T1000 (cell line): Measurements from ENCODE around the gene EBP.
"Not testable (repeated sequence)": the region's sequence is repeated elsewhere in the genome, so short reads cannot be mapped to it uniquely, and the experiment has no call there.

Experiments used
- DNase-seq: peaks from one replicate; lab custom pipeline; 2025; ENCODE audit warnings: mixed read lengths; lab: John Stamatoyannopoulos, UW

The EBP gene

DNA sequence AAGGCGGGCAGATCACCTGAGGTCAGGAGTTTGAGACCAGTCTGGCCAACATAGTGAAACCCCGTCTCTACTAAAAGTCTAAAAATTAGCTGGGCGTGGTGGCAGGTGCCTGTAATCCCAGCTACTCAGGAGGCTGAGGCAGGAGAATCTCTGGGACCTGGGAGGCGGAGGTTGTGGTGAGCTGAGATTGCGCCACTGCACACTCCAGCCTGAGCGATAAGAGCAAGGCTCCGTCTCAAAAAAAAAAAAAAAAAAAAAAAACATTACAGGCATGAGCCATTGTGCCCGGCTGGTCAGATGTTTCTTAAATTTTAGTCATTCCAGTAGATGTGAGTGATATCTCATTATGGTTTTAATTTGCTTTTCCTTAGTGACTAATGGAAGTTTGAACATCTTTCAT, 4.2 kb downstream of the EBP start:
- not testable (repeated sequence) for DNase-seq

DNA sequence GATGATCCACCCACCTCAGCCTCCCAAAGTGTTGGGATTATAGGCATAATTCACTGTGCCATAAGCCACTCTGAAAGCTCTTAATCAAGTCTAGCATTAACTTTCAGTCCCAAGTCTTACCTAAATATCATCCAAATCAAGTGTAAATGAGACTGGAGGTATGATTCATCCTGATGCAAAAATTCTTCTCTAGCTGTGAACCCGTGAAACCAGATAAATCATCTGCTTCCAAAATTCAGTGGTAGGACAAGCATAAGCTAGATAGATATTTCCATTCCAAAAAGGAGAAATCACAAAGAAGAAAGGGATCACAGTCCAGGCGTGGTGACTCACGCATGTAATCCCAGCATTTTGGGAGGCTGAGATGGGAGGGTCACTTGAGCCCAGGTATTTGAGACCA, 9.1 kb downstream of the EBP start:
- DNase-seq: no peak

DNA sequence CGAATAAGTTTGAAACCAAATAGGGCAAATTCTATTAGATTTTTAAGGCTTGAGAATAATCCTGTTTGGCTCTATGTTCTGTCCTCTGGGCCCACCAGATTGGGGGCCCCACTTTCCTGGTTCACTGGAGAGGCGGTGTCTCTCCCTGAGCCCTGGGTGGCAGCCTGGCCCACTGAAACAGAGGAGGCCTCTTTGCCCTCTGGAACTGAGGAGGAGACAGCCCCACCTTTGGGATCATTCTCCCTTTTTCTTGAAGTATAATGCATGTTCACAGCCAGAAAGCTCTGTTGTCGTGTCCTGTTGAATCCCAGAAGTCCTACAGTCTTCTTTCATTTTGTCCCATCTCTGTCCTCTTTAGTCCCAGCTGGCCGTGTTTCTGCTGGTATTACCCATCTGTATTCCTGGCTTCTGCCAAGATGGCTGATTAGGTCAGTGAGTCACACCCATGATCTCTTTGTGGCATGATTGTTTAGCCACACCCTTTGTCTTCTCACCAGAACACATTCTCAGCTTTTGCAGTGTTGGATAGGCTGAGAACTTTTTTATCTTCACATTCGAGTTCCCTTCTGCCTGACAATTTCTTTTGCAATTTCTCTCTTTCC, 9.9 kb downstream of the EBP start:
- DNase-seq: peak; percentile 17

DNA sequence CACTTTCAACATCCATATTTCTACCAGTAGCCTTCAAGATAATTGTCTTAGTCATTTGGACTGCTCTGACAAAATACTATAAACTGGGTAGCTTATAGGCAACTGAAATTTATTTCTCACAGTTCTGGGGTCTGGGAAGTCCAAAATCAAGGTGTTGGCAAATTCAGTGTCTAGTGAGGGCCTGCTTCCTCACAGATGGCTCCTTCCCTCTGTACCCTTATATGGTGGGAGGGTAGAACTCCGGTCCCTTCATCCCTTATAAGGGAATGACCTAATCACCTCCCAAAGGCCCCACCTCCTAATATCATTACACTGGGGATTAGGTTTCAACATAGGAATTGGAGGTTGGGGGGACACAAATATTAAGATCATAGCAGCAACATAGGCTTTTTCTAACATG, 10.6 kb downstream of the EBP start:
- DNase-seq: no peak

DNA sequence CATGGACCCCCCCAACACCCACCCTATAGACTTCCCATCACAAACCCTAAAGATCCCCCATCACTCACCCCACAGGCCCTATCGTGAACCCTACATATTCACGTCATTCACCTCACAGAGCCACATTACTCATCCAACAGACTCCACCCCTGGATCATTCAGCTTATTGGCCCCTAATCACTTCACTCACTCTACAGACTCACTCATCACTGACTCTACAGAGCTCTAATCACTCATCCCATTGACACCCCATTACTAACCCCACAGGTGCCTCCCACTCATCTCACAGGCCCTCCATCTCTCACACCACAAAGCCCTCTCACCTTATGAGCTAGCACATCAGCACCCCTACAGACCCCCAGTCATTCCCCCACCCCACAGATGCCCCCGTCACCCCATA, 11.6 kb downstream of the EBP start:
- DNase-seq: no peak

DNA sequence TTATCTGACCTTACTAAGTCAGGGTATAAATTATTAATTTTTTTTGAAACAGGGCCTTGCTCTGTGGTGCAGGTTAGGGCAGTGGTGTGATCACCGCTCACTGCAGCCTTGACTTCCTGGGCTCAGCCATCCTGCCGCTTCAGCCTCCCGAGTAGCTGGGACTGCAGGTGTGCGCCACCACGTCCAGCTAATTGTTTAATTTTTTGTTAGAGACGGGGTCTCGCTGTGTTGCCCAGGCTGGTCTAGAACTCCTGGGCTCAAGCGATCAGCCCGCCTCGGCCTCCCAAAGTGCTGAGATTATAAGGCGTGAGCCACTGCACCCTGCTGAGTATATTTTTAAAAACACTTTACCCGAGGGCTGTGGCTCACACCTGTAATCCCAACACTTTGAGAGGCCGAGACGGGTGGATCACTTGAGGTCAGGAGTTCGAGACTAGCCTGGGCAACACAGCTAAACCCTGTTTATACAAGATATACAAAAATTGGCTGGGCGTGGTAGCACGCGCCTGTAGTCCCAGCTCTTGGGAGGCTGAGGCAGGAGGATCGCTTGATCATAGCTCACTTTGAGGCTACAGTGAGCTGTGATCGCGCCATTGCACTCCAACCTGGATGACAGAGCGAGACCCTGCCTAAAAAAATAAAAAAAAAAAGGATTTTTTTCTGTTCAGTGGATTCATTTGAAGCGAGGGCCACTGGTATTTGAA, 17.2 kb downstream of the EBP start:
- no peak for DNase-seq

DNA sequence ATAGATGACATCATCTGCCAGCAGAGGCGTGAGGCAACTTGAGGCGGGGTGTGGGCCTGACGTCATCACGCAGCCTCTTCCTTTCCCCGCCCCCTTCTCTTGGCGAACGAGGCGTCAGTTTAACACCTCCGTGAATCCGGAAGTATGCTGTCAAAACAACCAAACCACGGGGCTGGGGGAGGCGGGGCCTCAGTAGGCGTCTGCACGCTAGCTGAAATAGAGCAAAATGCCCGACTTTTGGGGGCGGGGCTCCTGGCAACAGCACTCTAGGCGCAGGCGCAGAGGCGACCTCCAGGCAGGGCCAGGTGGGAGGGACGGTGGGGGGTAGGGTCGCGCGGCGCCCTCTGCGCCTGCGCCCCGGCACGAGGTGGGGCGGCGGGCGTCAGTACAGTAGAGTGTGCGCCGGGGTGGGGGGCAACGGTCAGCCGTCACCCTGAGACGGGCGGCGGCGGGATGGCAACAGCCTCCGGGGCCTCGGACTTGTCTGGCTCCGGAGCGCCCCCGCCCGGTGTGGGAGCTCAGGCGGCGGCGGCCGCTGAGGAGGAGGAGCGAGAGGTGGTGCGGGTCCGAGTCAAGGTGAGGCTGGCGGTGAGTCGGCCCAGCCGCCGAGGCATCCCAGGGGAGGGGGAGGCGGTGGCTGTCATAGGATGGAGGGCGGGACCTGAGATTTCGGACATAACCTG, 17.9 kb downstream of the EBP start, which contains the start of gene TBC1D25:
Gene TBC1D25 (plus strand): TSS at position 370 of the 683 bp plus-strand sequence. CDS start 84 bp downstream, at position 454.
- DNase-seq: peak; percentile 98

DNA sequence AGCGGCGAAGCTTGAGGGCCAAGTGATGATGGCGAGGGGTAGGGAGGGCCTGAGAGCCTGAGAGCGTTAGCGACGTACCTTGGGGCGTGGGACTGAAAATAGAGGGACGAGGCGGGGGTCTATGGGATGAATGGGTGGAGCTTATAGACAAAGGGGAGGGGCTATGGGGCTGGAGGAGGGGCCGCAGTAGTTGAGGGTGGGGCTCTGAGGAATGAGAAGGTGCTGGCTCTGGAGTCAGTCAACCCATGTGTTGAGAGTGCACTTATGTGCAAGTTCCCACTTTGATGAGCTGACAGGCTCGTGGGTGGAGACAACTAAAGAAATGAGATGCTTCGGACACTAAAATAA, 18.4 kb downstream of the EBP start:
- no peak for DNase-seq

DNA sequence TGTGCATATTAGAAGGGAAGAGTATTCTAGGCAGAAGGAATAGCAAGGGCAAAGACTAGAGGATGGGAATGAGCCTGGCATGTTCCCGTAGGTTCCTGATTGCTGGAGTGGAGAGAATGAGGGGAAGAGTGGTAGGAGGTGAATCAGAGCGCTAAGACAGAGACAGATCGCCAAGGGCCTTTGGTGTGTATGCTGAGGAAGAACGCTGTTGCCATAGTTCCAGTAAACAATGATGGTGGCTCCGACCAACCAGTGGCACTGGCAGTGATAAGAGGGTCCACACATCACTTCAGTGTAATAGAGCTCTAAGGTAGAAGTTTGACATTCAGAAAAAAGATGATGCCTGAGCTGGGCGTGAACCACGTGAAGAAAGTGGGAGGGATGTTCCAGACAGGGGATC, 18.9 kb downstream of the EBP start:
- DNase-seq: no peak

DNA sequence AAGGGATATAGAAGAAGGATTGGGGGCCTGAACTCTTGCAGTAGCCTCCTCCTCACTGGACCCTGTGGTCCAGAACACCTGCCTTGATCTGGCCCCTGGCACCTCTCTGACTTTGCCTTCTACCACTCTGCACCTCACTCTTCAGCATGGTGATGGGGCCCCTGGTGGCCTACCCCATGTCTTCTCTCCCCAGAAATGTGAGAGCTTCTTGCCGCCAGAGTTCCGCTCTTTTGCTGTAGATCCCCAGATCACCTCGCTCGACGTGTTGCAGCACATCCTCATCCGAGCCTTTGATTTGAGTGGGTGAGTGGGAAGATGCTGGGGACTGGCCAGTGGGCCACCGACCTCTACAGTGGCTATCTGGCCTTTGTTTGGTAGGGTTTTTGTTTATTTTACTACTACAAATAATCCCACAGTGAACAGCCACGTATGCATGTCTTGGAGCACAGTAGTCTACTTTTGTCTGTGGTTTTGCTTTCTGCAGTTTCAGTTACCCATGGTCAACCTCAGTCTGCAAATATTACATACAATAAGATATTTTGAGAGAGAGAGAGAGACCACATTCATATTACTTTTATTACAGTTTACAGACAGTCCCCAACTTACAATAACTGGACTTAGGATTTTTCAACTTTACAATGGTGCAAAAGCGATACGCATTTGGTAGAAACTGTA, 19.7 kb downstream of the EBP start:
- DNase-seq: no peak

DNA sequence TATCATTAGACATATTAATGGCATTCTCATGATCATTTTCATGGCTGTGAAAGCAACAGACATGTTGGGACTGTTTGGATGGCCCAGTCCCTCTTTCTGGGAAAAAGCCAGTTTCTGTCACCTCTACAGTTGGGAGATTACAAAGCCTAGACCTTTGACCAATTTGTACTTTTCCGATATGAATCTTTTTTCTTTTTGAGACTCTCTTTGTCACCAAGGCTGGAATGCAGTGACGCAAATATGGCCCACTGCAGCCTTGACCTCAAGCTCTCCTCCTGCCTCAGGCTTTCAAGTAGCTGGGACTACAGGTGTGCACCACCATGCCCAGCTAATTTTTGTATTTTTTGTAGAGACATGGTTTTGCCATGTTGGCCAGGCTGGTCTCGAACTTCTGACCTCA, 27.3 kb downstream of the EBP start:
- DNase-seq: no peak

DNA sequence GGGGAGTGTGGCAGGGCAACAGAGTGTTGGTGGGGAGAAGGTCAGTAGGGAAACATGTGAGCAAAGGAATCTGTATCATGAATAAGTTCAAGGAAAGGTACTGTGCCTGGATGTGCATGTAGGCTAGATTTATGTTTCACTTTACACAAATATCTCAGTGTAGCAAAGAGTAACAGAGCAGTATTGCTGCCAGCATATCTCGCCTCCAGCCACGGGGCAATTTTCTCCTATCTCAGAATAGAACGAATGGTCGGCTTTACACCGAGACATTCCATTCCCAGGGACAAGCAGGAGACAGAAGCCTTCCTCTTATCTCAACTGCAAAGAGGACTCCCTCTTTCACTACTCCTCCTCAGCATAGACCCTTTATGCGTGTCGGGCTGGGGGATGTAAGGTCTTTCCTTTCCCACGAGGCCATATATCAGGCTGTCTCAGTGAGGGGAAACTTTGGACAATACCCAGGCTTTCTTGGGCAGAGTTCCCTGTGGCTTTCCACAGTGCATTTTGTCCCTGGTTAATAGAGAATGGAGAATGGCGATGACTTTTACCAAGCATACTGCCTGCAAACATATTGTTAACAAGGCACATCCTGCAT, 34.2 kb downstream of the EBP start:
- not testable (repeated sequence) for DNase-seq

DNA sequence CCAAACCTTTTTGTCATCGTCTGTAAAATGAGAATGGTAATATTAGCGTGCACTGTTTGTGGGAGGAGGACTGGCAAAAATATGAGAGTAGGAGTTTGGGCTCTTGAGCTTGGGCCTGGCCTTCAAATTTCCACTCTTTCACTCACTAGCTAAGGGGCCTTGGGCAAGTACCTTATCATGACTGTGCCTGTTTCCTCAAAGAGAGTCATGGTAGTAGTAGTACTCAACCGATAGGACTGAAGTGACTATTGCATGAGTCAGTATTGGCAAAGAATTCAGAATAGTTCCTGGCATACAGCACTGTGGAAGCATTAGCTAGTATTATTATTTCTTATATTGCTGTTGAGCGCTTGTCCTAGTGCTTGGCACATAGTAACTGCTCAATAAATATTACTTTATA, 36.7 kb downstream of the EBP start:
- no peak for DNase-seq

DNA sequence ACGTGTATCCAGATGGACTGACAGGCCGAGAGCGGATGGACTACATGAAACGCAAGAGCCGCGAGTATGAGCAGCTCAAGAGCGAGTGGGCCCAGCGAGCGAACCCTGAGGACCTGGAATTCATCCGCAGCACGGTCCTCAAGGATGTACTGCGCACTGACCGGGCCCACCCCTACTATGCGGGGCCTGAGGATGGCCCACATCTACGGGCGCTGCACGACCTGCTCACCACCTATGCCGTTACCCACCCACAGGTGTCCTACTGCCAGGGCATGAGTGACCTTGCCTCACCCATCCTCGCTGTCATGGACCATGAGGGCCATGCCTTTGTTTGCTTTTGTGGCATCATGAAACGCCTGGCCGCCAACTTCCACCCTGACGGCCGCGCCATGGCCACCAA, 38.0 kb downstream of the EBP start:
- DNase-seq: no peak

DNA sequence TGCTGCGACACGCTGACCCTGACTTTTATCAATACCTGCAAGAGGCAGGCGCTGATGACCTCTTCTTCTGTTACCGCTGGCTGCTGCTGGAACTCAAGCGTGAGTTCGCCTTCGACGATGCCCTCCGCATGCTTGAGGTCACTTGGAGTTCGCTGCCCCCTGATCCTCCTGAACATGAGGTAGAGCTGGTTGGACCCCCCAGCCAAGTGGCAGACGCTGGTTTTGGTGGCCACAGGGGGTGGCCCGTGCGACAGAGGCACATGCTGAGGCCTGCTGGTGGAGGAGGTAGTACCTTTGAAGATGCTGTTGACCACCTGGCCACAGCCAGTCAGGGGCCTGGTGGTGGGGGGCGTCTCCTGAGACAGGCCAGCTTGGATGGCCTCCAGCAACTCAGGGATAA, 38.4 kb downstream of the EBP start:
- no peak for DNase-seq

DNA sequence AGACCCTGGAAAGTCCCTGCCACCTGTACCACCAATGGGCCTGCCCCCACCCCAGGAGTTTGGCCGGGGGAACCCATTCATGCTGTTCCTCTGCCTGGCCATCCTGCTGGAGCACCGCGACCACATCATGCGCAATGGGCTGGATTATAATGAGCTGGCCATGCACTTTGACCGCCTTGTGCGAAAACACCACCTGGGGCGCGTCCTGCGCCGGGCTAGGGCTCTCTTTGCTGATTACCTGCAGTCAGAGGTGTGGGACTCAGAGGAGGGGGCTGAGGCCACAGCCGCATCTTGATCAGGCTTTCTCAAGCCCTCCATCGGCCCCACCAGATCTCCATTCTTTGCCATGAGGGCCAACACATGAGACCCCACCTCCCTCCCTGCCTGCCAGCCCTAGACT, 39.1 kb downstream of the EBP start:
- DNase-seq: no peak

DNA sequence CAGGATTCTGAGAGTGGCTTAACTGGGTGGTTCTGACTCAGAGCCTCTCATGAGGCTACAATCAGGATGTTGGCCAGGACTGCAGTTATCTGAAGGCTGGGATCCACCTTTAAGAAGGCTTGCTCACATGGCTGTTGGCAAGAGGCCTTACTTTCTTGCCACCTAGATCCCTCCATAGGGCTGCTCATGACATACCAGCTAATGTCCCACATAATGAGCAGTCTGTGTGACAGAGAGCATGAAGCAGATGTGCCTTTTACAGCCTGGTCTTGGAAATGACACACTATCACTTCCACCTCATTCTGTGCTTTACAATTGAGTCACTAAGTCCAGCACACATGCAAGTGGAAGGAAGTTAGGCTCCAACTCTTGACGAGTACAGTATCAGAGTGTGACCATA, 48.4 kb downstream of the EBP start:
- no peak for DNase-seq

DNA sequence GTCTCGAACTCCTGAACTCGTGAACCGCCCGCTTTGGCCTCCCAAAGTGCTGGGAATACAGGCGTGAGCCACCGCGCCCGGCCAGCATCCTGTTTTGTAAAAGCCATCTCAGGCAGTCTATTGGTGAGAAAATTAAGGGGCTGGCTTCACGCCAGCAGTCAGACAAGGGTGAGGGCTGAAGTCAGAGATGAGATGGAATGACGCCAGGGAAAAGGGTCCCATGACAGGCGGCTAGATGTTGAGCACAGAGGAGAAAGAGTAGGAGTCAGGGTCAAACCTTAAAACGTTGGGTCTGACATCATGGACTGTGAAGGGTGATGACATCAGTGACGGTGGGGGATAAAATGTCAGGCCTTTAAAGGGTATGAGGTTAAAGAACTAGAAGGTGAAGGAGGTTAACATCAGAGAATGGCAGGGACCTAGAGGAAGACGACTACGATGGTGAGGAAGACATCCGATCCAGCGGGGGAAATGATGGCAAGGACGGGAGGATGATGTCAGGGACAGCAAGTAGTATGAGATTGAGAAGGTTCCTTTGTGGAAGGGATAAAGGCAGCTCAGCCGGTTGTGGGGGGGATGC, 52.2 kb downstream of the EBP start:
- DNase-seq: no peak

DNA sequence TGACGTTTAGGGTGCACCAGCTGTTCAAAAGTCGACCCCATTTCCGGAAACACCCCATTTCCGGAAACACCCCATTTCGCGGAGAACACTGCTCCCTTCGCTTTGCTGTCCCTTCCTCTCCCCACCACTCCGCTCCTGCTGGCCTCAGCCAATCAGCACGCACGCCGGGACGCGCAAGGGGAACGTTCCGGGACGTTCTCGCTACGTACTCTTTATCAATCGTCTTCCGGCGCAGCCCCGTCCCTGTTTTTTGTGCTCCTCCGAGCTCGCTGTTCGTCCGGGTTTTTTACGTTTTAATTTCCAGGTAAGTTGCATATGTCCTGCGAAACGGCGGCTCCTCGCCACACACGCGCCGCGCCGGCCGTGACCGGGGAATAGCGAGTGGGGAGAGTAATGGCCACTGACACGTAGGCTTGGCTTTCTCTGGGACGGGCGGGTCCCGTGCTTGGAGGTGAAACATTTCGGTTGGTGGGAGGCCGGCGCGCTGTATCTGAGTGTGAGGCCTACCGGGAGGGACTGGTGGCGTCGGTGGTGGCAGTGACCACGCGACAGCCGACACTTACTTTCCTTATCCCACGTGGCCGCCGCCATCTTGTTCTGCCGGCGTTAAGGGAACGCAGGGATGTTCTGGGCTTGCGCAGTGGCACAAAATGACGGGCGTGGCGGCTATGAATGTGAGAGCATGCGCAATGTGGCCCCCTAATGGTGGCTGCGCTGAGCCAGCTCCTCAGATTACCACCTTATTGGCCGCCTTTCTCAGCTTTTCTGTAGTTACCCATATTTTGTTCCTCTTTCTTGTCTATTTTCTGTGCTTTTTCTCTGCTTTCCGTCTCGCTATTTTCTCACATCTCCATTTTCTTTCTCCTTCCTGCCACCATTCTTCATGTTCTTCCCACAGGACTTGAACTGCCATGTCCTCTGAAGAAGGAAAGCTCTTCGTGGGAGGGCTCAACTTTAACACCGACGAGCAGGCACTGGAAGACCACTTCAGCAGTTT, 53.0 kb downstream of the EBP start, which contains the start of gene RBM3:
Gene RBM3 (plus strand): TSS at position 215 of the 997 bp plus-strand sequence. CDS start 697 bp downstream, at position 912.
- peak; percentile 85 for DNase-seq

DNA sequence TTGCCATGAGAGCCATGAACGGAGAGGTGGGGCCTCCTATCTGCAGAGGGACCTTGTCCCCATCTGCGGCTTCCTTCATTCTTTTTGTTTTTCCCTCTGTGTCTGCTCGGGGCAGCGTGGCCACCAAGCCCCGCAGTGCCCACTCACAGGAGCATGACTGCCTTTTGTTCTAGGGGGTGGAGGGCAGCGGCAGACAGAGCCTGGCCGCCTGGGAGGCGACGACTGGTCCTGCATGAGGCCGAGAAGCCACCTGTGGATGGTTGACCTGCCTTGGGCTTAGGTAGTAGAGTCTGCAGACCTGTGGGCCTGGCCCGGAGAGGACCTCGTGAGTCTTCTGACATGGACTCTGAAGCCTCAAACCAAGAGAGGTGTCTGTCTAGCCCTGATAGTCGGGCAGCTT, 54.0 kb downstream of the EBP start:
- no peak for DNase-seq

DNA sequence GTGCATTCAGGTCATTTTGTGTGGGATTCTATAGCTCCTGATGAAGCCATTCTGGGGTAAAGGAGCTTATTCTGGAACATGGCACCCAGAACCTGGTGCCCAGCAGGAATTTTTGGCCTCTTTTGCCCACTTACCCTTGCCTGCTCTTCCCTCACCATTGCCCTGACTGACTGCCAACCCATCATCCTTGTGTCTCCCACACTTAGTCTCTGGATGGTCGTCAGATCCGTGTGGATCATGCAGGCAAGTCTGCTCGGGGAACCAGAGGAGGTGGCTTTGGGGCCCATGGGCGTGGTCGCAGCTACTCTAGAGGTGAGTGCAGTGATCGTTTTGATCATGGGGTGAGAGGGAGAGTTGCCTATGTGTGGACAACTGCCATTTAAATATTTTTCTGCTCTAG, 54.5 kb downstream of the EBP start:
- DNase-seq: no peak
